NT2/D1 (cell line): Measurements from ENCODE around the gene UCP2.

ENCODE experiments used
- SUZ12 ChIP-seq: IDR thresholded peaks from 2 replicates; pipeline ENCODE4 v1.6.1; 2011; ENCODE audit not compliant: insufficient read length, insufficient read depth; ENCODE audit errors: extremely low read depth
- ZNF274 ChIP-seq: IDR thresholded peaks from 2 replicates; pipeline ENCODE4 v1.6.1; 2011; ENCODE audit warnings: mild to moderate bottlenecking, low read depth, low read length

DNA sequence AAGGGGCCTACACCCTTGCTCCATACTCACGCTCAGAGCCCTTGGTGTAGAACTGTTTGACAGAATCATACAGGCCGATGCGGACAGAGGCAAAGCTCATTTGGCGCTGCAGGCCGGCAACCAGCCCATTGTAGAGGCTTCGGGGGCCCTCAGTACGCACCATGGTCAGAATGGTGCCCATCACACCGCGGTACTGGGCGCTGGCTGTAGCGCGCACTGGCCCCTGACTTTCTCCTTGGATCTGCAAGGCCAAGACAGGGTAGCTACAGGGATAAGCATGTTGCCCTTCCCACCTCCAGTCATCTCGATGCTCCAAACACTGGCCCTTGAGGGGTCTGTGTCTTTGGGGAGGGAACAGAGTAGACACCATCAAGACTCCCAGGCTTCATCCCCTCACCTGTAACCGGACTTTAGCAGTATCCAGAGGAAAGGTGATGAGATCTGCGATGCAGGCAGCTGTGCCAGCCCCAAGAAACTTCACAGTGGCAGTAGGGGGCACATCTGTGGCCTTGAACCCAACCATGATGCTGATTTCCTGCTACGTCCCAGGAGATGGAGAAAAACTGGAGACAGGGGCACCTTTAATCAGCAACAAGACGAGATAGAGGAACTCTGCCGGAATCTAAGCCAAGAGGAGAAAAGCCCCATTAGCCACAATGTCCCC lies 4.7 kb downstream of the UCP2 start:
- no peak for TF ChIP-seq ZNF274
- TF ChIP-seq SUZ12, result no peak
